Caco-2 (cell line): ENCODE data around the gene S100A3. TPM values are rescaled to one million over a fixed set of nuclear protein-coding genes. Genes with fewer than 3 reads are reported as not detected.

Source experiments
- BruUV-seq: library from RNA; stranded (reverse); fragments of 400-500 nt; replicated peaks from 2 replicates; lab custom pipeline; 2021; lab: Mats Ljungman, UMichigan
- CTCF ChIA-PET: fragments of 300-600 bp; sonication (Branson Sonifier 250); formaldehyde crosslinking; loops from one replicate; lab custom pipeline; 2022; ENCODE audit warnings: antibody characterized with exemption; lab: Charles Lee
- POLR2A ChIA-PET: fragments of 300-600 bp; sonication (Branson Sonifier 250); formaldehyde crosslinking; loops from one replicate; lab custom pipeline; 2022; ENCODE audit warnings: antibody characterized with exemption; lab: Charles Lee
- DNase-seq, 2 experiments: peaks; one replicate each; pipeline versions ENCODE4 v3.0.0 to v3.0.0-alpha.2; 2020 to 2022
- H3K27me3 ChIP-seq: replicated peaks from 2 replicates; pipeline ENCODE4 v1.6.0; 2011; ENCODE audit warnings: low read length; ENCODE audit not compliant: control insufficient read depth, insufficient read depth
- H3K36me3 ChIP-seq: 2 replicates; pipeline ENCODE4 v1.5.1; 2011; ENCODE audit warnings: low read length; ENCODE audit not compliant: control insufficient read depth, insufficient read depth
- H3K4me1 ChIP-seq: fragments of 250-450 bp; sonication (Bioruptor Pico); 2 replicates; pipeline ENCODE4 v1.5.1; 2020; ENCODE audit warnings: mild to moderate bottlenecking
- H3K4me3 ChIP-seq: 2 replicates; pipeline ENCODE4 v1.5.1; 2011; ENCODE audit warnings: low read depth, mild to moderate bottlenecking, control low read depth, low read length
- H3K9me3 ChIP-seq: fragments of 250-450 bp; sonication (Bioruptor Pico); 2 replicates; pipeline ENCODE4 v1.5.1; 2020; ENCODE audit warnings: mild to moderate bottlenecking, moderate library complexity
- H3K27ac Mint-ChIP-seq: one replicate; pipeline ENCODE4 v1.8.0; 2022; ENCODE audit warnings: mixed read lengths; ENCODE audit not compliant: unreplicated experiment
- H3K27me3 Mint-ChIP-seq: one replicate; pipeline ENCODE4 v1.8.0; 2022; ENCODE audit warnings: mixed read lengths; ENCODE audit not compliant: insufficient read depth, unreplicated experiment
- H3K36me3 Mint-ChIP-seq: one replicate; pipeline ENCODE4 v1.8.0; 2022; ENCODE audit warnings: mild to moderate bottlenecking, mixed read lengths; ENCODE audit not compliant: insufficient read depth, unreplicated experiment
- H3K4me1 Mint-ChIP-seq: one replicate; pipeline ENCODE4 v1.8.0; 2022; ENCODE audit warnings: low read depth, mixed read lengths; ENCODE audit not compliant: unreplicated experiment
- H3K4me3 Mint-ChIP-seq: one replicate; pipeline ENCODE4 v1.8.0; 2022; ENCODE audit warnings: mild to moderate bottlenecking, moderate library complexity, mixed read lengths; ENCODE audit not compliant: unreplicated experiment
- H3K9me3 Mint-ChIP-seq: one replicate; pipeline ENCODE4 v1.8.0; 2022; ENCODE audit warnings: mixed read lengths; ENCODE audit not compliant: unreplicated experiment
- CTCF ChIP-seq, 2 experiments: fragments of 200-600 bp in 1 of 2; IDR thresholded peaks; 1 replicate in 1 of 2; 2 replicates in 1 of 2; pipeline versions ENCODE4 v1.5.1 to v1.8.0; 2011 to 2022; ENCODE audit warnings: antibody characterized with exemption in 1 of 2, control low read depth in 1 of 2, inconsistent platforms in 1 of 2, low read depth in 1 of 2, low read length in 1 of 2, mild to moderate bottlenecking in 1 of 2, moderate library complexity in 1 of 2; ENCODE audit not compliant: insufficient read depth in 1 of 2, severe bottlenecking in 1 of 2, unreplicated experiment in 1 of 2
- intact Hi-C: fragments of 100-400 bp; cut with micrococcal nuclease; formaldehyde crosslinking; loops from one replicate; pipeline ENCODE4 v1.10.0; 2022; ENCODE audit not compliant: unreplicated experiment
- total RNA-seq: library from RNA; stranded (reverse); gene quantifications from 2 replicates; pipeline ENCODE4 v1.2.3, GENCODE V29; 2022

The S100A3 gene
- total RNA-seq, 1 experiment from 2014 or later: 0.61 TPM

DNA sequence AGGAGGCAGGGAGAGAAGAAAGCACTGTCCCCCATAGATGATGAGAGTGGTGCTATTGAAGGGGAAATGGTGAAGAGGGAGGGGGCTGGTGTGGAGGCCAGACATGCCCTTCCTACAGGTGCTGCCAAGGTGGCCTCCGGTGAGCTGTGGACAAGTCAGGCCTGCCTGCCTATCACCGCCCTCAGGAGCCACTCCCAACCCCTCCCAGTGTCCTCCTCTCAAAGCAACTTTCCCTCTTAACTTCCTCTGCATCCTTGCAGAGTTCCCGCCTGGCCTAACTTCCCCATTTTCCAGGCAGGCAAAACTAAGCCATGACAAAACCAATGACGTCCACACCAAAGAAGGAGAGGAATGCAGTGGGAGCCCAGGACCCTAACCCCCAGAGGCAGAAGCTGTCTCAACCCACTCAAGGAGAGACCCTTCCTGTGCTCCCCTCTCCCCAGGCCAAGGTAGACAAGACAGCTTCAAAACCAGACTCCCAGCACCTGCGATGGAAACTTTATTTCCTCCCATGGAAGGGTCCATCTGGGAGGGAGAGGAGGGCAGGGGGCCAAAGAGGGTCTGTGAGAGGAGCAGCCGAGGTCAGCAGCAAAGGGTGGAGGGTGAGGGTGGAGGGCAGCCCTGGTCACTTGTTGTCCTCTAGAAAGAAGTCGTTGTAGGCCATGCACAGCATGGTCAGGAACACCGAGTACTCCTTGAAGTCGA lies 12.2 kb downstream of the S100A3 start:
- intact Hi-C loops: no loop called here

DNA sequence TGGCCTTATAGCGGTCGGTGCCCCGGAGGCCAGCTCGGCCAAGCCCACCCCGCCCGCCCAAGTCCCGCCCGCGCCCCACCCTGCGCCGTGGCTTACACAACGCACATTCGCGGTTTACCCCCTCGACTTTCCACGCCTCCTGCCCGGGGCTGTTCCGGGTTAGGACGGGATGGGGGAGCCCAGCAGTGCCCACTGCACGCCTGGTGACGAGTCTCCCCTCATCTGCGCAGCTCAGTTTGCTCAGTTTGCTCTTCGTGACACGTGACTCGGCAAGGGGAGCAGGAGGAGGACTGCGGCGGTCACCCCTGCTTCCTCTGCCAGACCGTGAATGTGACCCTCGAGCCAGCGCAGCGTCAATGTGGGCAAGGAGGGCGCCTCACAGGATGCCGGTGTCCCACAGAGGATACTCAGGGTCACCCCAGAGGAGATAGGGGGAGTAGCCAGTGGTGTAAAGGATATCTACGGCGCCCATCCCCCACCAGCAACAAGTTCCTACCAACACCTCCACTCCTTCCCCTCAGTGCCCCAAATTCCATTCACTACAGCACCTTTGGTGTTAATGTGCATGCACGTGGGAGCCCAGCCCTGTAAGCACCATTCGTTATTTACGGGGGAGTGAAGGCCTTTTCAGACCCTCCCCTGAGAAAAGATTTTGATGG lies 12.9 kb downstream of the S100A3 start:
- BruUV-seq: no TSS peak
- peak overlapping the region; percentile 44 for H3K4me3 ChIP-seq
- peaks cover 21% of the 10 kb centered on the region for H3K36me3 Mint-ChIP-seq
- H3K9me3 Mint-ChIP-seq: no peaks in the 10 kb centered on the region
- CTCF ChIA-PET: interaction anchor here (0.6 to 1.9 kb wide), 11 partner anchors 9 to 92 kb away, joined by 3 to 9 read pairs (median 4); partner anchors contain the start of genes S100A13, S100A14 and S100A4
- peak overlapping the region; percentile 95 for H3K4me3 Mint-ChIP-seq
- no peaks in the 10 kb centered on the region for H3K9me3 ChIP-seq
- POLR2A ChIA-PET: interaction anchor here (0.6 to 2.0 kb wide), 7 partner anchors 9 to 96 kb away, joined by 3 to 13 read pairs (median 7); partner anchors contain the start of gene S100A13
- H3K4me1 Mint-ChIP-seq: peaks cover 31% of the 10 kb centered on the region
- H3K27me3 ChIP-seq: no peaks in the 10 kb centered on the region
- peak overlapping the region; percentile 94 for H3K27ac Mint-ChIP-seq
- H3K4me1 ChIP-seq: peaks cover 37% of the 10 kb centered on the region
- no peaks in the 10 kb centered on the region; the same call in 1 of the 2 replicates for H3K36me3 ChIP-seq
- DNase-seq: peak; percentile 69 to 81
- no peak for TF ChIP-seq CTCF (IDR thresholded peaks at IDR 0.05; ENCODE audit: insufficient read depth in 1 of 2, low read depth in 1 of 2, low read length in 1 of 2, severe bottlenecking in 1 of 2, unreplicated experiment in 1 of 2)
- no peaks in the 10 kb centered on the region for H3K27me3 Mint-ChIP-seq
- intact Hi-C loops: no loop called here

More for the DNA sequence above, 12.2 kb downstream of the S100A3 start:
- Histone ChIP-seq H3K4me3 (peak overlapping the region; percentile 44), H3K27me3 (no peaks in the 10 kb centered on the region), H3K4me1 (peaks cover 35% of the 10 kb centered on the region), H3K36me3 (no peaks in the 10 kb centered on the region; the same call in 1 of the 2 replicates), H3K9me3 (no peaks in the 10 kb centered on the region)
- peaks cover 21% of the 10 kb centered on the region for H3K36me3 Mint-ChIP-seq
- peaks cover 33% of the 10 kb centered on the region for H3K4me1 Mint-ChIP-seq
- H3K9me3 Mint-ChIP-seq: no peaks in the 10 kb centered on the region
- TF ChIP-seq CTCF (IDR thresholded peaks at IDR 0.05; ENCODE audit: insufficient read depth in 1 of 2, low read depth in 1 of 2, low read length in 1 of 2, severe bottlenecking in 1 of 2, unreplicated experiment in 1 of 2): no peak
- TSS peak; percentile 81 for BruUV-seq
- ChIA-PET POLR2A (interaction anchor here (1.0 to 2.0 kb wide), 3 partner anchors 8 to 29 kb away, joined by 7 to 13 read pairs (median 8); no protein-coding TSS in a partner anchor), CTCF (interaction anchor here (0.7 kb wide), 1 partner anchor 30 kb away, joined by 4 read pairs; no protein-coding TSS in a partner anchor)
- no peak for DNase-seq
- H3K4me3 Mint-ChIP-seq: peak overlapping the region; percentile 95
- peak overlapping the region; percentile 94 for H3K27ac Mint-ChIP-seq
- no peaks in the 10 kb centered on the region for H3K27me3 Mint-ChIP-seq
